UCSD-AML1 (cell line): ENCODE results near the gene AMPD3.

Experiments used
- DNase-seq: peaks from one replicate; lab custom pipeline; 2025; ENCODE audit not compliant: unreplicated experiment; lab: John Stamatoyannopoulos, UW

Gene AMPD3

GRCh38 chr11:10454878-10455631 is at the start of gene AMPD3:
AMPD3 (plus strand) TSS chr11:10455264; CDS start chr11:10461520, 6,256 bp downstream.
- no peak for DNase-seq

DNA sequence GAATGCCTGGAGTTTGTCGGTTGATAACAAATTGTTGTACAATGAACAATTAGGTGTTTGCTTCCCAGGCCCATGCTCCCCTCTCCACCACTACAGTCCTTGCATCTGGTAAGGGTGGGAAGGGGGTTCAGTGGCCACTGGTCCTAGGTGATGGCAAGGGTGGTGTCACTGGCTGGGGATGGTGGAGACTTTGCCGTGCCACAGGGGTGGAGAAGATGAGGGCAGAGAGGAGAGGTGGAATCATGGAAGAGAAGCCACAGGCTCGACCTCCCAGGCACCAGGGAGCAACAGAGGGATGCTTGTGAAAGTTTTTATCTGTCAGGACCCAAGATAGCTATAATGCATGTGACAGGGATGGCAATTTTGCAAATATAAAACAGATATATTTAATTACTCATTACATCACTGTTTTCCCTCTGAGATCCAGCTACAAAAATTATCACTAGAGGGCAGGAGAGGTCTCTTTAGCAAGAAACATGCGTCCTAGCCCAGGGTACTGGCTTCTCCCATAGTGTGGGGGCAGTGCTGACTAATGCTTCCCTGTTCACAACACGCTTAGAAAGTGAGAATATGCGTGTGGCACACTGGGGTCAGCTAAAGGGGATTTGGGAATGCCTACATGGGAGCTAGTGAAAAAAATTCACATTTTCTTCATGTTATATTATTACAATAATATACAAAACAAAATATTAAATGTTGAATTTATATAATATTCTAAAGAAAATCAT is 49.0 kb upstream of the AMPD3 start:
- DNase-seq = peak; percentile 54

GRCh38 chr11:10407055-10407454 is 48.0 kb upstream of the AMPD3 start:
- no peak for DNase-seq

DNA sequence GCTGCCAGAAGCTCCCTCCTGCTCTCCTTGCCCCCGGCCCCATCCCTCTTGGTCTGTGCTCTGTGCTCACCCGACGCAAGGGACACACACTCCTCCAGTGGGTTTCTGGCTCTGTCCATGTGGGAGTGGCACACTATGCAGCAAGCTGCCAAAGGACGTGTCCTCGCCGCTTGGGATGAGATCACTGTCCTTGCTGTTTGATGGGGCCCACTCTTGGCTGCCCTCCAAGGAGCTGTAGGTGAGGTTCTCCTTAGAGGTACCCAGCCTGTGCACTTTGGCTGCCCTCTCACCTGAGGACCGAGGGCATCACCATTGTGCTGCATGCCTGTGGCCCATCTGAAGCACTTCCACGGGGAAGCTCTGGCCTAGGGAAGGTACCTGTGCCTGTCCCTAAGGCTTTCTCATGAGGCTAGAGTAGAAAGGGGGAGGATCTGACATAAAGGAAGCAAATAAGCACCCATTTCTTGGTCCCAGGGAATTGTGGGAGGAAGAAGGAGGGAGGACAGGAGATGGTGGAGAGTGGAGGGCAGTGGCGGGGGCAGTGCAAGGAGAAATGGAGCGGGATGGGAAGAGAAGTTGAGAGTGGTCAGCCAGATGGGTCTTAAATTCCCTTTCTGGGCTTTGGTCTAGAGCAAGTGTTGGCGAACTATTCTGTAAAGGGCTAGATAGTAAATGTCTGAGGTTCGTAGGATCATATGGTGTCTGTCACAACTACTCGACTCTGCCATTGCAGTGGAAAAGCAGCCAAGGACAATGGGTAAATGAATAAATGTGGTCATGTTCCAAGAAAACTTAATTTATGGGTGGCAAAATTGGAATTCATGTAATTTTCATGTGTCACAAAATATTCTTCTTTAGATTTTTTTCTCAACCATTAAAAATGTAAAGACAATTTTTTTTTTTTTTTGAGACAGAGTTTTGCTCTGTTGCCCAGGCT is 47.0 kb upstream of the AMPD3 start:
- no peak for DNase-seq

DNA sequence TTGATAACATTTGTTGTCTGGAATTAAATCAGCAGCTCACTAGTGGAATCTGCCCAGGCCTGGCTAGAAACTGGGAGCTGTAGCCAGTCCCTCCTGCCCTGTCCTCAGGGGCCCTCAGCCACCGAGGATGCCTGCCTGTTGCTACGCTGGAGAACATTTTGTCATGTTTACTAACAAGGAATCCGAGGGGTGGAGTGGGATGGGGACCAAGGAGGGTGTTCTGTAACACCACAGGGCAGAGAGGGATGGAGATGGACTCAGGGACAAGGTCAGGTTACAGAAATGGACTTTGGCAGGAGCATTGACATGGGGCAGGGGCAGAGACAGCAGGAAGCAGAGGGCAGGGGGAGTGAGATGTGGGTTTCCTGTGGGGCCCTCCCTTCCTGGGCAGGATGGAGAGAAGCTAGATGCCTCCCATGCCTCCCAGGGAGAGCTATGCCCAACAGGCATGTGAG is 45.8 kb upstream of the AMPD3 start:
- DNase-seq = peak; percentile 78

DNA sequence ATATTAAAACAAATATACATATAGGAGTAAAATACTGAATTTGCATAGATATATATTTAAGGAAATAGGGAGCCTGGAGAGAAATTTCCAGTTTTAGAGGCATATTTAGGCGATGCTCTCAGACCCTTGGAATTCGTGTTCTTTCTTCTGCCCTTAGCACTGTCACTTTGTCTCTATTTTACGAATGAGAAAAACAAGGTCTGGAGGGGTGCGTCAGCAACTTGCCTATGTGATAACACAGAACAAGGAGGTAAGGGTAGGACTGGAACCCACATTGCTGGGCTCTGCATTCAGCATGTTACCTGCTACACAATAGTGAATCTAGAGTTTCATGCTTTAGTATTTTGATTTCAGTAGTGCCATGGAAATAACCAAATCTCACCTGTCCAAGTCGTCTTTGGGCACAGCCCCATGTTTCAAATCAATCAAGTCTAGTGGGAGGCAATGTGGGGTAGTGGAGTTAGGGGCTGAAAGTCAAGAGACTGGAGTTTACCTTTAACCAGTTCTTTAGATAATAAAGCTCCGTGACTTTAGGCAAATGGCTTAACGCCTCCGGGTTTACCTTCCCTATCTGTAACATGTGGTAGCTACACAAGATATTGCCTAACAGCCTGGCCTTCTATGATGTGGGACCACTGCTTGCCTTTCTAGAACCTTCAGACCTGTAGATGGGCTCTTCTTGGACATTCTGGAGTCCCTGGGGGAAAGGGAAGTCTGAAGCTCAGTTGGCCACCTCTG is 44.8 kb upstream of the AMPD3 start:
- no peak for DNase-seq

DNA sequence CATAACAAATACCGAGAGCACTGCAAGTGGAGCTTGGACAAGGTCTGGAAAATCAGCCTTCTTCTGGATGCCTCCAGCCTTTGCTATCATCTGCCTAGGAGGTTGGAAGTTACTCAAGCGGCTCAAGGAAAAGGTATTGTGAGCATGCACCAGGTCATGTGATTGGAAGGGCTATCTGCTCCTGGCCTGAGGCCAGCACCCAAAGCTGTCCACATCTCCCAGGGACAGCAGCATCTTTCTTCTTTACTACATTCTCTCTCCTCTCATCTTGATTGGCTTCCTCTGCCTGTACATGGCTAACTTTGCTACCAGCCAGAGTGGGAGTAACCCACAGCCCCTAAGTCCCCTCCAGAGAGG is 44.2 kb upstream of the AMPD3 start:
- DNase-seq = no peak

GRCh38 chr11:10412266-10412665 is 42.8 kb upstream of the AMPD3 start:
- DNase-seq = no peak

DNA sequence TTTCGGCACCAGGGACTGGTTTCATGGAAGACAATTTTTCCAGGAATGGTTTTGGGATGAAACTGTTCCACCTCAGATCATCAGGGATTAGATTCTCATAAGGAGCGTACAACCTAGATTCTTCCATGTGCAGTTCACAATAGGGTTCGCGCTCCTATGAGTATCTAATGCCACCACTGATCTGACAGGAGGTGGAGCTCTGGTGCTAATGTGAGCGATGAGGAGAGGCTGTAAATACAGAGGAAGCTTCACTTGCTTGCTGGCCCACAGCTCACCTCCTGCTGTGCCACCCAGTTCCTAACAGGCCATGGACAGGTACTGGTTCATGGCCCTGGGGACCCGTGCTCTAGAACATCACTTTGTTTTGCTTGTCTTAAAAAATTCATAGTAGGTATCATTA is 41.8 kb upstream of the AMPD3 start:
- DNase-seq = peak; percentile 58

DNA sequence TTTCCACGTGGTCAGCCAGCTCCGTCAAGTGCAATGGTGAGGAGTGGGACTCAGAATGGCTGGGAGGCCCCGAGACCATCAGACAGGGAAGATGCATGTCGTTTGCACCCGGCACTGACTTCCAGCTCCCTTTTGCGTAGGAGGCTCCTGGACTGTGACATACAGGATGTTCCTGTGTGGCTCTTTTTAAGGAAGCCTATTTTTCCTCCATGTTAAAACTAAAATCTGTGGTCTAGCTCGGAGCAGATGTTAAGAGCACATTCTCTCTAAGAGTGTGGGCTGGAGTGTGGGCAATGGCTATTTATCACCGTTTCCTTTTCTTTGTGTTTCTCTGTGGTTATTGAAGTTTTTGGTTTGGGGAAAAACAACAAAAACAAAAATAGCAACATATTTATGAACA is 40.9 kb upstream of the AMPD3 start:
- peak; percentile 59 for DNase-seq

- DNase-seq = peak; percentile 84
These were observed 40.4 kb upstream of the AMPD3 start for GRCh38 chr11:10414659-10415058.

DNA sequence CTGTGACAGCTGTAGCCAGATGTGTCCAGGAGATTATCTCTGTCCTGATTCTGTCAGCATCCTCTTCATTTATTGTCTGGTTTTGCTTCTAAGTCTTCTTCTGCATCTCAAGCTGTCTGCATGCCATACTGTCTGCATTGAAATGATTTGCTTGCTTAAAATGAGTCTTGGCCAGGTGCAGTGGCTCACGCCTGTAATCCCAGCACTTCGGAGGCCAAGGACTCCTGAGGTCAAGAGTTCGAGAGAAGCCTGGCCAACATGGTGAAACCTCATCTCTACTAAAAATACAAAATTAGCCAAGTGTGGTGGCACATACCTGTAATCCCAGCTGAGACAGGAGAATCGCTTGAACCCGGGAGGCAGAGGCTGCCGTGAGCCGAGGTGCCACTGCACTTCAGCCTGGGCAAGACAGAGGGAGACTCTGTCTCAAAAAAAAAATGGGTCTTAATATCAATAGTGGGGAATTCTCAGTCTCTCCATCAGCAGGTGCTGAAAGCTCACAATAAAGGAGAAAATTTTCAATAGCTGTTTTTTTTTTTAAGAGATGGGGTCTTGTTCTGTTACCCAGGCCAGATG is 39.2 kb upstream of the AMPD3 start:
- no peak for DNase-seq

GRCh38 chr11:10418259-10418949 is 36.7 kb upstream of the AMPD3 start:
- DNase-seq = no peak

DNA sequence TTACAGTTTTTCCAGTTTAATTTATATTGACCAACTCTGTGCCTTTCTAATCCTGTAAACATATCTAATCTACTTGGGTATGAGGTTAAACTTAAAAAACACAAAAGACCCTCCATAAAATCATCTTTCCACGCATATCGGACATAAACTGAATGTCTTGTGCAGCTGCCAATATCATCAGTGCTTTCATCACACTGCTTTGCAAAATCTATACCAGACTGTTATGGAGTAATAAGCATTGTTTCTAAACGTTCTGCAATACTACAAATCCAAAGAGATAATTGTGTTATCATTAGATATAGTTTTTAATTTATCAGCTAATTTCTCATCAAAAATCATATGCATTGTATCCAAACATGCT is 36.1 kb upstream of the AMPD3 start:
- DNase-seq = no peak

DNA sequence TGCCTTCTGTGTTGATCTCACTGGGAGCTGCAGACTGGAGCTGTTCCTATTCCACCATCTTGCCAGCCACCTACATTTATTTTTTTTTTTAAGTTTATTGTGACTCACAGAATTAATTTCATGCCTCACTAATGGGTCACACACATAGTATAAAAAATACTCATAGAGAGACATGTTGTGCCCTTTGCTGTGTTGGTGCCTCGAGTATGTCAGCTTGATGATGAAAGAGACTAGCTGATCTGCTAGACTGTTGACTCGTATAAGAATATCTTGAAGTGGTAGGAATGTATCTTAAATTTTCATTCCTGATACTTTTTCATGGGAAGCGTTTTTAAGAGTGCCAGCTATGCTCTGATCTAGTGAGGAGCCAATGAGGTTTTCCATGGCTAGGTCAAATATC is 28.6 kb upstream of the AMPD3 start:
- no peak for DNase-seq

- no peak for DNase-seq
These were observed 26.6 kb upstream of the AMPD3 start for GRCh38 chr11:10428453-10428852.

GRCh38 chr11:10429526-10429925 is 25.5 kb upstream of the AMPD3 start:
- no peak for DNase-seq

- no peak for DNase-seq
These were observed 22.6 kb upstream of the AMPD3 start for GRCh38 chr11:10432493-10432892.

DNA sequence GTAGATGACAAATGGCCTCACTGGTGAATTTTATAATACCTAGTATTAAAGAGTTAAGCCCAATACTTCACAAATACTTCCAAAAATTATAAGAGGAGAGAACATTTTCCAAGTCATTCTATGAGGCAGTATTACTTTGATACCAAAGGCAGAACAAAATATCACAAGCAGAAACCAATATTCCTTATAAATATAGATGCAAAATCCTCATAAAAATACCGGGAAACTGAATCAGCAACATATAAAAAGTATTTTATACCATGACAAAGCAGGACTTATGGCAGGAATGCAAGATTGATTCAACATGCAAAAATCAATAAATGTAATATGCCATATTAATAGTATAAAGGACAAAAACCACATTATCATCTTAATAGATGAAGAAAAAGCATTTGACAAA is 22.1 kb upstream of the AMPD3 start:
- DNase-seq = no peak

GRCh38 chr11:10436224-10436623 is 18.8 kb upstream of the AMPD3 start:
- peak; percentile 54 for DNase-seq
